ENCODE measurements around the gene FOCAD. TPM values are rescaled to one million over a fixed set of nuclear protein-coding genes. Genes with fewer than 3 reads are reported as not detected.

FOCAD gene
- total RNA-seq, 1 experiment from 2014 or later, result 40.7 TPM

GRCh38 chr9:21015995-21016394 is 331.9 kb downstream of the FOCAD start:
- H3K4me2 ChIP-seq (ENCODE audit: low read length), result no peak overlapping the region
- no peaks in the 10 kb centered on the region for H3K9me3 ChIP-seq (ENCODE audit: control insufficient read depth in 1 of 2, insufficient read depth in 1 of 2, low read depth in 1 of 2, low read length in 2 of 2)
- H3K9me2 ChIP-seq (ENCODE audit: insufficient read depth), result no peaks in the 10 kb centered on the region
- intact Hi-C loops (cut with micrococcal nuclease), result no loop called here
- H4K20me1 ChIP-seq (ENCODE audit: insufficient read depth), result no peaks in the 10 kb centered on the region
- no peaks in the 10 kb centered on the region for H3K27me3 ChIP-seq (ENCODE audit: insufficient read depth, low read length)
- DNase-seq (ENCODE audit: low read depth, low spot score) (no peak), ATAC-seq (no peak)
- no peak overlapping the region for H2AFZ ChIP-seq (ENCODE audit: low read depth, low read length, poor library complexity, severe bottlenecking)
- no peaks in the 10 kb centered on the region for H3K79me2 ChIP-seq (ENCODE audit: insufficient read depth, low read length)
- no peak overlapping the region for H3K9ac ChIP-seq (ENCODE audit: low read length)
- no peaks in the 10 kb centered on the region for H3K4me1 ChIP-seq (ENCODE audit: control insufficient read depth in 1 of 2, insufficient read depth in 2 of 2, low read length in 2 of 2)
- no TSS peak for BruUV-seq (replicated peaks)
- RAD21 ChIA-PET (ENCODE audit: low non-redundant PET in 1 of 2, low total read pairs in 2 of 2, uncharacterized antibody in 2 of 2, unreplicated experiment in 2 of 2), result no interaction called here
- no peak overlapping the region for H3K4me3 ChIP-seq (replicated peaks in 1 of 2; ENCODE audit: low read depth in 1 of 2, low read length in 2 of 2)
- H3K27ac ChIP-seq (ENCODE audit: low read depth, low read length), result no peak overlapping the region
- CTCF ChIA-PET, result no interaction called here
- POLR2A ChIA-PET, result no interaction called here
- TF ChIP-seq JUND (IDR thresholded peaks at IDR 0.05) (no peak), ZNF274 (IDR thresholded peaks at IDR 0.05; ENCODE audit: low read depth, low read length) (no peak), ZFX (IDR thresholded peaks at IDR 0.05) (no peak), EZH2 (IDR thresholded peaks at IDR 0.05) (no peak), ELF1 (IDR thresholded peaks at IDR 0.05; ENCODE audit: borderline replicate concordance, low read depth) (no peak), TCF7L2 (IDR thresholded peaks at IDR 0.05; ENCODE audit: borderline replicate concordance, extremely low read depth, insufficient read depth, insufficient read length) (no peak), RAD21 (IDR thresholded peaks at IDR 0.05; ENCODE audit: low read depth) (no peak), POLR2A (IDR thresholded peaks at IDR 0.05; ENCODE audit: borderline replicate concordance, extremely low read depth, insufficient read depth, insufficient read length) (no peak), SP1 (IDR thresholded peaks at IDR 0.05; ENCODE audit: low read depth) (no peak), EZH2phosphoT487 (IDR thresholded peaks at IDR 0.05; ENCODE audit: borderline replicate concordance) (no peak)
- TF ChIP-seq, protein P1, sequence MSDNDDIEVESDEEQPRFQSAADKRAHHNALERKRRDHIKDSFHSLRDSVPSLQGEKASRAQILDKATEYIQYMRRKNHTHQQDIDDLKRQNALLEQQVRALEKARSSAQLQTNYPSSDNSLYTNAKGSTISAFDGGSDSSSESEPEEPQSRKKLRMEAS (IDR thresholded peaks at IDR 0.05), result no peak
- TF ChIP-seq, protein P2, sequence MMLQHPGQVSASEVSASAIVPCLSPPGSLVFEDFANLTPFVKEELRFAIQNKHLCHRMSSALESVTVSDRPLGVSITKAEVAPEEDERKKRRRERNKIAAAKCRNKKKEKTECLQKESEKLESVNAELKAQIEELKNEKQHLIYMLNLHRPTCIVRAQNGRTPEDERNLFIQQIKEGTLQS (IDR thresholded peaks at IDR 0.05), result no peak
- TF ChIP-seq, protein P3, sequence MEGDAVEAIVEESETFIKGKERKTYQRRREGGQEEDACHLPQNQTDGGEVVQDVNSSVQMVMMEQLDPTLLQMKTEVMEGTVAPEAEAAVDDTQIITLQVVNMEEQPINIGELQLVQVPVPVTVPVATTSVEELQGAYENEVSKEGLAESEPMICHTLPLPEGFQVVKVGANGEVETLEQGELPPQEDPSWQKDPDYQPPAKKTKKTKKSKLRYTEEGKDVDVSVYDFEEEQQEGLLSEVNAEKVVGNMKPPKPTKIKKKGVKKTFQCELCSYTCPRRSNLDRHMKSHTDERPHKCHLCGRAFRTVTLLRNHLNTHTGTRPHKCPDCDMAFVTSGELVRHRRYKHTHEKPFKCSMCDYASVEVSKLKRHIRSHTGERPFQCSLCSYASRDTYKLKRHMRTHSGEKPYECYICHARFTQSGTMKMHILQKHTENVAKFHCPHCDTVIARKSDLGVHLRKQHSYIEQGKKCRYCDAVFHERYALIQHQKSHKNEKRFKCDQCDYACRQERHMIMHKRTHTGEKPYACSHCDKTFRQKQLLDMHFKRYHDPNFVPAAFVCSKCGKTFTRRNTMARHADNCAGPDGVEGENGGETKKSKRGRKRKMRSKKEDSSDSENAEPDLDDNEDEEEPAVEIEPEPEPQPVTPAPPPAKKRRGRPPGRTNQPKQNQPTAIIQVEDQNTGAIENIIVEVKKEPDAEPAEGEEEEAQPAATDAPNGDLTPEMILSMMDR (IDR thresholded peaks at IDR 0.05 in 2 of 3, conservative IDR thresholded peaks at IDR 0.05 in 1 of 3; ENCODE audit: borderline replicate concordance in 1 of 3, insufficient read depth in 1 of 3, low read depth in 2 of 3, low read length in 2 of 3), result no peak
- H3K36me3 ChIP-seq (ENCODE audit: control insufficient read depth in 1 of 2, insufficient read depth in 2 of 2, low read length in 2 of 2), result no peaks in the 10 kb centered on the region

Measured in HCT116 (cell line).